Mammary epithelial cell (primary cell): ENCODE measurements around the gene KCNIP1.

Source experiments
- CTCF ChIP-seq, 2 donors: IDR thresholded peaks in 1 of 2; conservative IDR thresholded peaks in 1 of 2; 2 replicates each; pipeline ENCODE4 v1.5.1; 2011 to 2012; ENCODE audit warnings: inconsistent platforms in 2 of 2, low read length in 2 of 2, mild to moderate bottlenecking in 2 of 2, control low read depth in 1 of 2, low read depth in 1 of 2; ENCODE audit not compliant: insufficient read depth in 1 of 2; ENCODE audit errors: extremely low read depth in 1 of 2
- EZH2 ChIP-seq: IDR thresholded peaks from 2 replicates; pipeline ENCODE4 v1.6.1; 2012; ENCODE audit warnings: low read length, inconsistent platforms, borderline replicate concordance

DNA sequence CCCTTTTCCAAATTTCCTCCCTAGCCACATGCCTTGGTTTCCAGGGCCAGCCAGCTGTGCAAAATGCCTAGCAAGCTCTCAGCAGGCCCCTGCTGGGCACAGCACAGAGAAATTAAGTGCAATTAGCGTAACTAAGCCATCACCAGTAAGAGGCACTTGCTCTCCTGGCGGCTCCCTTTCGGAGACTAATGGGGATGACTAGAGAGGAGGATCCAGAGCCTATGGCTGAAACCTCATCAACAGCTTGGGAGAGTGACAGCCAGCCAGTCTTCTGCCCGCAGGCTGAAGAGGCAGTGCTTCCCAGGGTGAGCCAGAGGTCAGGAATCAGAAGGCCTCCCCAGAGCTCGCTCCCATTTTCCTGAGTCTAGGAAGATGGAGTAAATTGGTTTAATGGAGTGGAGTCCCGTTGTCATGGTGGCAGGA lies 108.4 kb downstream of the KCNIP1 start:
- TF ChIP-seq CTCF (conservative IDR thresholded peaks at IDR 0.05 in 1 of 2, IDR thresholded peaks at IDR 0.05 in 1 of 2; ENCODE audit: extremely low read depth in 1 of 2, insufficient read depth in 1 of 2, low read depth in 1 of 2, low read length in 2 of 2) (no peak), EZH2 (no peak)
